ENCODE results near the gene EGLN3. TPM values are rescaled to one million over a fixed set of nuclear protein-coding genes. Genes with fewer than 3 reads are reported as not detected.

The EGLN3 gene
- total RNA-seq, 1 donor from 2014 or later = 2.8 TPM

- TF ChIP-seq, protein P1, sequence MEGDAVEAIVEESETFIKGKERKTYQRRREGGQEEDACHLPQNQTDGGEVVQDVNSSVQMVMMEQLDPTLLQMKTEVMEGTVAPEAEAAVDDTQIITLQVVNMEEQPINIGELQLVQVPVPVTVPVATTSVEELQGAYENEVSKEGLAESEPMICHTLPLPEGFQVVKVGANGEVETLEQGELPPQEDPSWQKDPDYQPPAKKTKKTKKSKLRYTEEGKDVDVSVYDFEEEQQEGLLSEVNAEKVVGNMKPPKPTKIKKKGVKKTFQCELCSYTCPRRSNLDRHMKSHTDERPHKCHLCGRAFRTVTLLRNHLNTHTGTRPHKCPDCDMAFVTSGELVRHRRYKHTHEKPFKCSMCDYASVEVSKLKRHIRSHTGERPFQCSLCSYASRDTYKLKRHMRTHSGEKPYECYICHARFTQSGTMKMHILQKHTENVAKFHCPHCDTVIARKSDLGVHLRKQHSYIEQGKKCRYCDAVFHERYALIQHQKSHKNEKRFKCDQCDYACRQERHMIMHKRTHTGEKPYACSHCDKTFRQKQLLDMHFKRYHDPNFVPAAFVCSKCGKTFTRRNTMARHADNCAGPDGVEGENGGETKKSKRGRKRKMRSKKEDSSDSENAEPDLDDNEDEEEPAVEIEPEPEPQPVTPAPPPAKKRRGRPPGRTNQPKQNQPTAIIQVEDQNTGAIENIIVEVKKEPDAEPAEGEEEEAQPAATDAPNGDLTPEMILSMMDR (IDR thresholded peaks at IDR 0.05) = no peak
- no peak for DNase-seq (ENCODE audit: low spot score)
- Mint-ChIP-seq H3K4me1 (ENCODE audit: low read depth) (no peaks in the 10 kb centered on the region), H3K27ac (ENCODE audit: unreplicated experiment) (no peak overlapping the region), H3K27me3 (ENCODE audit: low read depth) (peaks cover 8% of the 10 kb centered on the region), H3K9me3 (ENCODE audit: low read depth) (peaks cover 11% of the 10 kb centered on the region), H3K4me3 (ENCODE audit: unreplicated experiment) (no peak overlapping the region), H3K36me3 (ENCODE audit: low read depth) (no peaks in the 10 kb centered on the region)
These were observed 52.9 kb downstream of the EGLN3 start for GRCh38 chr14:33897878-33898535.

DNA sequence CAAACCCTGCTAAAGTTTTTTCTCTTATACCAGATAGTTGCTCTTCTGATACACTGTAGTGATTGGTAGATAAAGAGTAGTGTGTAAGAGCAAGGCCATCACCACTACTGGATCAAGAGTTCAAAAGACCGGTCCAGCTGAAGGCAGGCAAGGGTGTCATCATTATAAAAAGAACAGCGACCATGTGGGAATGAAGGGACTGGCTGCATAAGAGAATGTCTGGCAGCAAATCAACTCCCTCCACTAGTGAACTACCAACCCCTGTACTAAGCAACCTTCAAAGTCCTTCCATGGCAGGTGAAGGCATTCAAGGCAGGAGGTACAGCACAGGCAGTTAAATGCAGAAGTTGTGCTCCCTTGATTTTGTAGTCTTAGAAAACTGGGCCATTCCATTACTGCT lies 53.5 kb downstream of the EGLN3 start:
- Mint-ChIP-seq H3K4me3 (ENCODE audit: unreplicated experiment) (no peak overlapping the region), H3K36me3 (ENCODE audit: low read depth) (no peaks in the 10 kb centered on the region), H3K27ac (ENCODE audit: unreplicated experiment) (no peak overlapping the region), H3K27me3 (ENCODE audit: low read depth) (peaks cover 6% of the 10 kb centered on the region), H3K4me1 (ENCODE audit: low read depth) (no peaks in the 10 kb centered on the region), H3K9me3 (ENCODE audit: low read depth) (peaks cover 11% of the 10 kb centered on the region)
- TF ChIP-seq, protein P1 (IDR thresholded peaks at IDR 0.05) = no peak
- no peak for DNase-seq (ENCODE audit: low spot score)

DNA sequence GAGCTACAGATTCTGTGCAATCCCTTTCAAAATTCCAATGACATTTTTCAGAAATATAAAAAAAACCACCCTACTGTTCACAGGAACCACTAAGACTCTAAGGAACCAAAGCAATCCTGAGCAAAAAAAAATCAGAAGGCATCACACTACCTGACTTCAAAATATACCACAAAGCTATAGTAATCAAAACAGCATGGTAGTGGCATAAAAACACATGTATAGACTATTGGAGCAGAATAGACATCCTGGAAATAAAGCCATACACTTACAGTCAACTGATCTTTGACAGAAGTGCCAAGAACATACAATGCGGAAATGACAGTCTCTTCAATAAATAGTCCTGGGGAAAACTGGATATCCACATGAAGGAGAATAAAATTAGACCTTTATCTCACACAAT lies 56.5 kb downstream of the EGLN3 start:
- TF ChIP-seq, protein P1 (IDR thresholded peaks at IDR 0.05) = no peak
- peaks cover 8% of the 10 kb centered on the region for H3K27me3 Mint-ChIP-seq (ENCODE audit: low read depth)
- no peak for DNase-seq (ENCODE audit: low spot score)
- no peaks in the 10 kb centered on the region for H3K36me3 Mint-ChIP-seq (ENCODE audit: low read depth)
- no peak overlapping the region for H3K4me3 Mint-ChIP-seq (ENCODE audit: unreplicated experiment)
- H3K9me3 Mint-ChIP-seq (ENCODE audit: low read depth) = peaks cover 21% of the 10 kb centered on the region
- no peak overlapping the region for H3K27ac Mint-ChIP-seq (ENCODE audit: unreplicated experiment)
- no peaks in the 10 kb centered on the region for H3K4me1 Mint-ChIP-seq (ENCODE audit: low read depth)

DNA sequence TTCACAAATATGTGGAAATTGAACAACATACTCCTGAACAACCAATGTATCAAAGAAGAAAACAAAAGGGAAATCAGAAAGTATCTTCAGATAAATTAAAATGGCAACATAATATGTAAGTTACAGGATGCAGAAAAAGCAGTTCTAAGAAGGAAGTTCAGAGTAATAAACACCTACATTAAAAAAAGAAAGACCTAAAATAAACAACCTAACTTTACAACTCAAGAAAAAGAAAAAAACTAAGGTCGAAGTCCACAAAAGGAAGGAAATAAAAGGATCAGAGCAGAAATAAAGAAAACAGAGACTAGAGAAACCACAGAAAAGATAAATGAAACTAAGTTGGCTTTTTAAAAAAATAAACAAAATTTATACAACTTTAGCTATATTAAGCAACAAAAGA lies 59.2 kb downstream of the EGLN3 start:
- TF ChIP-seq, protein P1 (IDR thresholded peaks at IDR 0.05) = no peak
- Mint-ChIP-seq H3K4me3 (ENCODE audit: unreplicated experiment) (no peak overlapping the region), H3K36me3 (ENCODE audit: low read depth) (peaks cover 2% of the 10 kb centered on the region), H3K9me3 (ENCODE audit: low read depth) (peaks cover 21% of the 10 kb centered on the region), H3K27ac (ENCODE audit: unreplicated experiment) (no peak overlapping the region), H3K4me1 (ENCODE audit: low read depth) (no peaks in the 10 kb centered on the region), H3K27me3 (ENCODE audit: low read depth) (peaks cover 7% of the 10 kb centered on the region)
- no peak for DNase-seq (ENCODE audit: low spot score)

- Mint-ChIP-seq H3K27me3 (ENCODE audit: low read depth) (peaks cover 6% of the 10 kb centered on the region), H3K36me3 (ENCODE audit: low read depth) (peaks cover 2% of the 10 kb centered on the region), H3K9me3 (ENCODE audit: low read depth) (peaks cover 30% of the 10 kb centered on the region), H3K4me3 (ENCODE audit: unreplicated experiment) (no peak overlapping the region), H3K4me1 (ENCODE audit: low read depth) (no peaks in the 10 kb centered on the region), H3K27ac (ENCODE audit: unreplicated experiment) (no peak overlapping the region)
- DNase-seq (ENCODE audit: low spot score) = no peak
- TF ChIP-seq, protein P1 (IDR thresholded peaks at IDR 0.05) = no peak
These were observed 66.0 kb downstream of the EGLN3 start for GRCh38 chr14:33884916-33885315.

Data from chondrocyte (in vitro differentiated cells).